SHP77 (cell line): Measurements from ENCODE around the gene MAP1A.

Experiments used
- DNase-seq, 2 experiments: peaks; one replicate each; lab custom pipeline; 2025; lab: John Stamatoyannopoulos, UW

The MAP1A gene

GRCh38 chr15:43517354-43518196 is at the start of gene MAP1A:
Gene MAP1A, plus strand, starts transcription at chr15:43517608. Its CDS starts 3,866 bp downstream, at chr15:43521474.
- DNase-seq: peak; percentile 48 to 69

GRCh38 chr15:43469867-43470266 is 47.5 kb upstream of the MAP1A start:
- no peak for DNase-seq

- no peak for DNase-seq
Measured at GRCh38 chr15:43471975-43472374, 45.4 kb upstream of the MAP1A start.

GRCh38 chr15:43473885-43474284 is 43.5 kb upstream of the MAP1A start:
- DNase-seq: no peak

GRCh38 chr15:43483297-43484128 is 33.9 kb upstream of the MAP1A start:
- DNase-seq: no peak

GRCh38 chr15:43484455-43484854 is 33.0 kb upstream of the MAP1A start:
- no peak for DNase-seq

GRCh38 chr15:43487271-43487895 is 30.0 kb upstream of the MAP1A start:
- DNase-seq: no peak

- no peak for DNase-seq
Measured at GRCh38 chr15:43488790-43489189, 28.6 kb upstream of the MAP1A start.

- DNase-seq: no peak
Measured at GRCh38 chr15:43489191-43489590, 28.2 kb upstream of the MAP1A start.

- no peak for DNase-seq
Measured at GRCh38 chr15:43492266-43492665, 25.1 kb upstream of the MAP1A start.

GRCh38 chr15:43492673-43493601 is 24.5 kb upstream of the MAP1A start, which contains the start of gene TP53BP1:
Gene TP53BP1, minus strand, starts transcription at chr15:43493156. Its CDS starts 113 bp downstream, at chr15:43493043.
- peak; percentile 92 to 95 for DNase-seq

- no peak for DNase-seq
Measured at GRCh38 chr15:43493703-43494472, 23.5 kb upstream of the MAP1A start.

GRCh38 chr15:43498990-43499389 is 18.4 kb upstream of the MAP1A start:
- DNase-seq: no peak

- DNase-seq: no peak
Measured at GRCh38 chr15:43499635-43500034, 17.8 kb upstream of the MAP1A start.

GRCh38 chr15:43505738-43506137 is 11.7 kb upstream of the MAP1A start:
- DNase-seq: no peak

GRCh38 chr15:43508421-43508820 is 9.0 kb upstream of the MAP1A start:
- DNase-seq: no peak

- DNase-seq: no peak
Measured at GRCh38 chr15:43508991-43509659, 8.3 kb upstream of the MAP1A start.

- no peak for DNase-seq
Measured at GRCh38 chr15:43509660-43510199, 7.7 kb upstream of the MAP1A start.

- DNase-seq: peak; percentile 98 to 99
Measured at GRCh38 chr15:43510200-43511011, 7.0 kb upstream of the MAP1A start.
